ENCODE measurements around the gene LHX3. TPM values are rescaled to one million over a fixed set of nuclear protein-coding genes. Genes with fewer than 3 reads are reported as not detected.

The LHX3 gene
- total and polyA plus RNA-seq, 2 of the 8 experiments (the other 6 are each of a cell fraction or from before 2014, with no cell fraction given) = 0.02 TPM; not detected in 1

DNA sequence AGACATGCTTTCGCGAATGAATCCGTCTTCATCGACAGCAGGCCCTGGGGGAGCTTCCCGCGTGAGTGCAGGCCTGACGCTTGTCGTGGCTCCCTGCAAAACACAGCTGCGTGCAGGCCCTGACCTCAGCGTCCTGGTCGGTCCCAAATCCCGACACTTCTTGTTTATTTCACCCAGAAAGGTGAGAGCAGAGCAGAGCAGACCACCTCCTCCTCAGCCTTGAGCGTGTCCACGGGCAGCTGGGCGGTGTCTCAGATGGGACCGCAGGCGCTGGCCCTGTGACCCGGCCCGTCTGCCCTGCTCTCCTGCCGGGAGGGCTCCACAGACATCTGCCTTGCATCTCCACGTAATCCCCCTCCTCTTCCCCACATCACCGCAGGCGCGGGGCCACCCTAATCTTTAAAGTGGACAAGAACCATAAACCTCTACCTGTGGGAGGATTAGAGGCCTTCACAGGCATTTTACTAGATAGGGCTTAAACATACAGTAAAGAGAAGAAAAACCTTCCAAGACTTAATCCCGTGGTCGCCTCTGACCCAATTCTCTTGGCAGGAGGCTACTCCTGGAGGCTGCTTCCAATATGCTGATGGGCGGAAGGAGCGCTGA lies 7.5 kb upstream of the LHX3 start:
- POLR2A ChIA-PET (ENCODE audit: partially characterized antibody) = no interaction called here
- Histone ChIP-seq H3K56ac (replicated peaks; ENCODE audit: insufficient read length, low read depth, low read length) (no peak overlapping the region), H3K9ac (replicated peaks in 1 of 4; ENCODE audit: extremely low read depth in 1 of 4, low read depth in 3 of 4, low read length in 3 of 4) (no peak overlapping the region), H3K79me1 (ENCODE audit: low read depth, low read length) (no peaks in the 10 kb centered on the region), H3K27ac (ENCODE audit: low read depth, low read length) (no peak overlapping the region), H3K4me1 (replicated peaks in 1 of 4; ENCODE audit: control insufficient read depth in 3 of 4, insufficient read depth in 4 of 4, low read length in 3 of 4) (peaks cover 0 to 4% (median 0%) of the 10 kb centered on the region in 4 experiments; a peak in 2 of 7 replicates), H2BK12ac (ENCODE audit: low read depth, low read length) (no peak overlapping the region), H3K27me3 (replicated peaks in 1 of 4; ENCODE audit: control insufficient read depth in 3 of 4, extremely low read depth in 1 of 4, insufficient read depth in 3 of 4, low read length in 3 of 4) (no peaks in the 10 kb centered on the region), H2BK15ac (ENCODE audit: low read length) (no peak overlapping the region), H3K23ac (ENCODE audit: insufficient read length) (no peak overlapping the region), H3K18ac (ENCODE audit: extremely low read depth, low read length) (no peak overlapping the region), H3K14ac (ENCODE audit: insufficient read length) (no peak overlapping the region), H3K4me2 (ENCODE audit: insufficient read depth in 1 of 2, low read depth in 2 of 2, low read length in 2 of 2) (no peak overlapping the region), H2BK20ac (ENCODE audit: low read length) (no peak overlapping the region), H2BK5ac (ENCODE audit: low read depth, low read length) (no peak overlapping the region), H3K36me3 (ENCODE audit: control insufficient read depth in 2 of 4, insufficient read depth in 4 of 4, low read length in 3 of 4) (peaks cover 2 to 23% (median 18%) of the 10 kb centered on the region in 4 experiments; a peak in 7 of 8 replicates), H3K23me2 (ENCODE audit: low read depth, low read length) (no peaks in the 10 kb centered on the region), H4K91ac (replicated peaks; ENCODE audit: insufficient read length, low read length) (no peak overlapping the region), H3K4ac (replicated peaks; ENCODE audit: insufficient read length, low read depth, low read length) (no peak overlapping the region), H4K20me1 (replicated peaks in 1 of 2; ENCODE audit: control insufficient read depth in 1 of 2, insufficient read depth in 2 of 2, low read length in 2 of 2) (peaks cover 5 to 16% of the 10 kb centered on the region in 2 experiments), H3K4me3 (ENCODE audit: extremely low read depth in 1 of 4, insufficient read depth in 2 of 4, low read depth in 3 of 4, low read length in 4 of 4) (no peak overlapping the region), H4K8ac (ENCODE audit: extremely low read depth, insufficient read depth, low read length) (no peak overlapping the region), H4K5ac (ENCODE audit: insufficient read length, low read depth, low read length) (no peak overlapping the region), H3K9me3 (ENCODE audit: insufficient read depth in 2 of 2, low read depth in 1 of 2, low read length in 1 of 2) (peaks cover 0 to 4% of the 10 kb centered on the region in 2 experiments; a peak in 1 of 4 replicates), H2AFZ (ENCODE audit: low read length) (no peak overlapping the region), H2AK5ac (ENCODE audit: low read depth, low read length) (no peak overlapping the region), H3K79me2 (ENCODE audit: control insufficient read depth in 1 of 2, insufficient read depth in 2 of 2, low read length in 2 of 2) (no peaks in the 10 kb centered on the region), H2BK120ac (replicated peaks; ENCODE audit: low read depth, low read length) (no peak overlapping the region)
- no peak for DNase-seq (ENCODE audit: low read depth in 1 of 2, low spot score in 2 of 2)
- CTCF ChIA-PET (ENCODE audit: partially characterized antibody) = interaction anchor here (0.7 to 2.4 kb wide), 2 partner anchors 10 to 14 kb away, joined by 3 to 17 read pairs; no protein-coding TSS in a partner anchor
- no peak for FAIRE-seq
- 88% methylated on average over 27 of the region's 28 CpGs; no CpG with 5 or more reads in 1 of the 2 experiments for whole genome bisulfite sequencing, 2 experiments (ENCODE audit: extremely low coverage in 1 of 2, insufficient coverage in 1 of 2, insufficient read length in 1 of 2, insufficient replicate concordance in 2 of 2, low coverage in 1 of 2, low lambda C conversion rate in 2 of 2, missing lambda C conversion rate in 1 of 2)
- TF ChIP-seq RAD21 (IDR thresholded peaks at IDR 0.05 in 1 of 2, conservative IDR thresholded peaks at IDR 0.05 in 1 of 2; ENCODE audit: low read depth in 2 of 2, low read length in 2 of 2) (no peak), POU5F1 (IDR thresholded peaks at IDR 0.05; ENCODE audit: low read depth, low read length) (no peak), BRCA1 (IDR thresholded peaks at IDR 0.05; ENCODE audit: low read depth, low read length) (no peak), SIN3A (conservative IDR thresholded peaks at IDR 0.05 in 1 of 2, IDR thresholded peaks at IDR 0.05 in 1 of 2; ENCODE audit: low read depth in 1 of 2, low read length in 2 of 2) (no peak), KDM1A (IDR thresholded peaks at IDR 0.05; ENCODE audit: borderline replicate concordance, low read length) (no peak), CBX5 (IDR thresholded peaks at IDR 0.05; ENCODE audit: low read depth, low read length) (no peak), CHD2 (IDR thresholded peaks at IDR 0.05; ENCODE audit: low read length) (no peak), POLR2A (IDR thresholded peaks at IDR 0.05; ENCODE audit: control extremely low read depth in 1 of 2, low read depth in 2 of 2, low read length in 2 of 2) (no peak), KDM5A (IDR thresholded peaks at IDR 0.05; ENCODE audit: low read length) (no peak), NRF1 (IDR thresholded peaks at IDR 0.05; ENCODE audit: low read depth, low read length) (no peak), CREB1 (IDR thresholded peaks at IDR 0.05) (no peak), CTBP2 (IDR thresholded peaks at IDR 0.05; ENCODE audit: borderline replicate concordance, insufficient read depth, insufficient read length, low read length) (no peak)
- TF ChIP-seq, protein P1, sequence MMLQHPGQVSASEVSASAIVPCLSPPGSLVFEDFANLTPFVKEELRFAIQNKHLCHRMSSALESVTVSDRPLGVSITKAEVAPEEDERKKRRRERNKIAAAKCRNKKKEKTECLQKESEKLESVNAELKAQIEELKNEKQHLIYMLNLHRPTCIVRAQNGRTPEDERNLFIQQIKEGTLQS (IDR thresholded peaks at IDR 0.05; ENCODE audit: insufficient read depth, low read depth, low read length) = no peak

Data from H1 (cell line).